Astrocyte (in vitro differentiated cells and primary cell): Measurements from ENCODE around the gene CHEK2. TPM values are rescaled to one million over a fixed set of nuclear protein-coding genes. Genes with fewer than 3 reads are reported as not detected.

Source experiments
- DNase-seq: peaks from one replicate; pipeline ENCODE4 v3.0.0-alpha.2; 2010; ENCODE audit warnings: low read depth
- FAIRE-seq: peaks from 2 replicates; lab custom pipeline; 2011; peaks lifted over from hg19 to GRCh38; lab: Jason Lieb, UNC
- H2AFZ ChIP-seq: 2 replicates; pipeline ENCODE4 v1.6.0; 2012; ENCODE audit warnings: low read depth, low read length, inconsistent platforms
- H3K27ac ChIP-seq: 2 replicates; pipeline ENCODE4 v1.5.1; 2011; ENCODE audit warnings: low read depth, low read length, inconsistent platforms
- H3K27me3 ChIP-seq: 2 replicates; pipeline ENCODE4 v1.6.0; 2011; ENCODE audit warnings: low read length, inconsistent platforms; ENCODE audit not compliant: insufficient read depth
- H3K36me3 ChIP-seq: 2 replicates; pipeline ENCODE4 v1.5.1; 2011; ENCODE audit warnings: low read length, inconsistent platforms; ENCODE audit not compliant: insufficient read depth
- H3K4me1 ChIP-seq: 2 replicates; pipeline ENCODE4 v1.5.1; 2011; ENCODE audit warnings: low read length, inconsistent platforms; ENCODE audit not compliant: insufficient read depth
- H3K4me2 ChIP-seq: 2 replicates; pipeline ENCODE4 v1.6.0; 2012; ENCODE audit warnings: low read length, inconsistent platforms
- H3K4me3 ChIP-seq: 2 replicates; pipeline ENCODE4 v1.5.1; 2011; ENCODE audit warnings: low read depth, mild to moderate bottlenecking, low read length, inconsistent platforms; ENCODE audit not compliant: insufficient read depth
- H3K79me2 ChIP-seq: 2 replicates; pipeline ENCODE4 v1.6.0; 2012; ENCODE audit warnings: mild to moderate bottlenecking, low read length, inconsistent platforms; ENCODE audit not compliant: insufficient read depth
- H3K9ac ChIP-seq: 2 replicates; pipeline ENCODE4 v1.6.0; 2012; ENCODE audit warnings: mild to moderate bottlenecking, low read length, inconsistent platforms
- H3K9me3 ChIP-seq: 2 replicates; pipeline ENCODE4 v1.5.1; 2012; ENCODE audit warnings: low read depth, mild to moderate bottlenecking, low read length, inconsistent platforms; ENCODE audit not compliant: insufficient read depth
- H4K20me1 ChIP-seq: 2 replicates; pipeline ENCODE4 v1.6.0; 2012; ENCODE audit warnings: low read length, inconsistent platforms; ENCODE audit not compliant: insufficient read depth
- H3K27ac Mint-ChIP-seq: one replicate; pipeline ENCODE4 v1.8.0; 2021; ENCODE audit warnings: mild to moderate bottlenecking, mixed read lengths; ENCODE audit not compliant: unreplicated experiment
- H3K27me3 Mint-ChIP-seq: one replicate; pipeline ENCODE4 v1.8.0; 2021; ENCODE audit warnings: low read depth, mixed read lengths; ENCODE audit not compliant: unreplicated experiment
- H3K36me3 Mint-ChIP-seq: one replicate; pipeline ENCODE4 v1.8.0; 2021; ENCODE audit warnings: low read depth, mixed read lengths; ENCODE audit not compliant: unreplicated experiment
- H3K4me1 Mint-ChIP-seq: one replicate; pipeline ENCODE4 v1.8.0; 2021; ENCODE audit warnings: low read depth, mixed read lengths; ENCODE audit not compliant: unreplicated experiment
- H3K4me3 Mint-ChIP-seq: one replicate; pipeline ENCODE4 v1.8.0; 2021; ENCODE audit warnings: mild to moderate bottlenecking, moderate library complexity, mixed read lengths; ENCODE audit not compliant: unreplicated experiment
- H3K9me3 Mint-ChIP-seq: one replicate; pipeline ENCODE4 v1.8.0; 2021; ENCODE audit warnings: mild to moderate bottlenecking, mixed read lengths; ENCODE audit not compliant: unreplicated experiment
- EZH2 ChIP-seq: IDR thresholded peaks from 2 replicates; pipeline ENCODE4 v1.6.1; 2012; ENCODE audit warnings: mild to moderate bottlenecking, low read length, inconsistent platforms; ENCODE audit not compliant: insufficient read depth
- total RNA-seq: library from RNA; stranded (reverse); gene quantifications from 2 replicates; pipeline ENCODE4 v1.2.1, GENCODE V29; 2021
- TF ChIP-seq, protein P1 (sequence below): IDR thresholded peaks from 2 replicates; pipeline ENCODE4 v1.5.1; 2011; ENCODE audit warnings: low read depth, mild to moderate bottlenecking, inconsistent platforms, low read length, moderate library complexity; ENCODE audit not compliant: insufficient read depth

CHEK2 gene
- total RNA-seq, 1 donor from 2014 or later = 5.7 TPM

DNA sequence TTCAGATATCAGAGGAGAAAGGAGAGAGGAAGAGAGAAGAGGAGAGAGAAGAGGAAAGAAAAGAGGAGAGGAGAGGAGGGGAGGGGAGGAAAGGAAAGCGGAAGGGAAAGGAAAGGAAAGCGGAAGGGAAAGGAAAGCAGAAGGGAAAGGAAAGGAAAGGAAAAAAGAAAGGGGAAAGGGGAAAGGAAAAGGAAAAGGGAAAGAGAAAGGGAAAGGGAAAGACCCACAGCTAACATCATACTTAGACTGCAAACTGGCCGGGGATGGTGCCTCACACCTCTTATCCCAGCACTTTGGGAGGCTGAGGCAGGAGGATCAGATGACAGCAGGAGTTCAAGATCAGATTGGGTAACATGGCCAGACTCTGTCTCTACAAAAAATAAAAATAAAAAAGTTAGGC is 11.4 kb downstream of the CHEK2 start:
- Mint-ChIP-seq H3K27ac (no peak overlapping the region), H3K4me3 (no peak overlapping the region), H3K9me3 (no peaks in the 10 kb centered on the region), H3K36me3 (peaks cover 2% of the 10 kb centered on the region), H3K27me3 (no peaks in the 10 kb centered on the region), H3K4me1 (no peaks in the 10 kb centered on the region)
- Histone ChIP-seq H3K36me3 (no peaks in the 10 kb centered on the region), H3K4me1 (no peaks in the 10 kb centered on the region), H3K4me2 (no peak overlapping the region), H3K79me2 (no peaks in the 10 kb centered on the region), H3K27ac (no peak overlapping the region), H3K27me3 (no peaks in the 10 kb centered on the region), H3K9me3 (no peaks in the 10 kb centered on the region), H2AFZ (no peak overlapping the region), H4K20me1 (no peaks in the 10 kb centered on the region), H3K9ac (no peak overlapping the region), H3K4me3 (no peak overlapping the region)
- TF ChIP-seq EZH2 = no peak
- TF ChIP-seq, protein P1, sequence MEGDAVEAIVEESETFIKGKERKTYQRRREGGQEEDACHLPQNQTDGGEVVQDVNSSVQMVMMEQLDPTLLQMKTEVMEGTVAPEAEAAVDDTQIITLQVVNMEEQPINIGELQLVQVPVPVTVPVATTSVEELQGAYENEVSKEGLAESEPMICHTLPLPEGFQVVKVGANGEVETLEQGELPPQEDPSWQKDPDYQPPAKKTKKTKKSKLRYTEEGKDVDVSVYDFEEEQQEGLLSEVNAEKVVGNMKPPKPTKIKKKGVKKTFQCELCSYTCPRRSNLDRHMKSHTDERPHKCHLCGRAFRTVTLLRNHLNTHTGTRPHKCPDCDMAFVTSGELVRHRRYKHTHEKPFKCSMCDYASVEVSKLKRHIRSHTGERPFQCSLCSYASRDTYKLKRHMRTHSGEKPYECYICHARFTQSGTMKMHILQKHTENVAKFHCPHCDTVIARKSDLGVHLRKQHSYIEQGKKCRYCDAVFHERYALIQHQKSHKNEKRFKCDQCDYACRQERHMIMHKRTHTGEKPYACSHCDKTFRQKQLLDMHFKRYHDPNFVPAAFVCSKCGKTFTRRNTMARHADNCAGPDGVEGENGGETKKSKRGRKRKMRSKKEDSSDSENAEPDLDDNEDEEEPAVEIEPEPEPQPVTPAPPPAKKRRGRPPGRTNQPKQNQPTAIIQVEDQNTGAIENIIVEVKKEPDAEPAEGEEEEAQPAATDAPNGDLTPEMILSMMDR = no peak
- no peak for FAIRE-seq
- DNase-seq = no peak

DNA sequence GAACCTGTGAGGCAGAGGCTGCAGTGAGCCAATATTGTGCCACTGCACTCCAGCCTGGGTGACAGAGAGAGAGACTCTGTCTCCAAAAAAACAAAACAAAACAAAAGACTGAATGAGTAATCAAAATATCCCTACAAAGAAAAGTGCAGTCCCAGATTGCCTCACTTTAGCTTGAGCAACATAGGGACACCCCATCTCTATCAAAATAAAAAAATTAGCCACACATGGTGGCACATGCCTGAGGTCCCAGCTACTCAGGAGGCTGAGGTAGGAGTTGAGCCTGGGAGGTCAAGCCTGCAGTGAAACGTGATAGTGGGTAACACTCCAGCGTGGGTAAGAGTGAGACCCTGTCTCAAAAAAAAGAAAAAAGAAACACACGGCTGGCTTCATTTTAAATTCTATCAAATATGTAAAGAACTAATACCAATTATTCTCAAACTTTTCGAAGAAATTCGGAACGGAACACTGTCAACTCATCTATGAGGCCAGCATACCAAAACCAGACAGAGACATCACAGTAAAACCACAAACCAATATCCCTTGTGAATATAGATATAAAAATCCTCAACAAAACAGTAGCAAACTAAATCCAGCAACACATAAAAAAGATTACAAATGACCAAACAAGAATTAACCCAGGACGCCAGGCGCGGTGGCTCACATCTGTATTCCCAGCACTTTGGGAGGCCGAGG is 12.9 kb downstream of the CHEK2 start:
- FAIRE-seq (no peak), DNase-seq (no peak)
- no peak overlapping the region for H3K4me3 Mint-ChIP-seq
- Histone ChIP-seq H3K9me3 (no peaks in the 10 kb centered on the region), H3K9ac (no peak overlapping the region), H3K4me2 (no peak overlapping the region), H2AFZ (no peak overlapping the region), H3K27ac (no peak overlapping the region), H3K36me3 (no peaks in the 10 kb centered on the region), H3K27me3 (no peaks in the 10 kb centered on the region), H4K20me1 (no peaks in the 10 kb centered on the region), H3K4me3 (no peak overlapping the region), H3K79me2 (no peaks in the 10 kb centered on the region), H3K4me1 (no peaks in the 10 kb centered on the region)
- H3K9me3 Mint-ChIP-seq = no peaks in the 10 kb centered on the region
- peaks cover 2% of the 10 kb centered on the region for H3K36me3 Mint-ChIP-seq
- no peak for TF ChIP-seq EZH2
- TF ChIP-seq, protein P1 = no peak
- no peak overlapping the region for H3K27ac Mint-ChIP-seq
- H3K4me1 Mint-ChIP-seq = no peaks in the 10 kb centered on the region
- no peaks in the 10 kb centered on the region for H3K27me3 Mint-ChIP-seq

DNA sequence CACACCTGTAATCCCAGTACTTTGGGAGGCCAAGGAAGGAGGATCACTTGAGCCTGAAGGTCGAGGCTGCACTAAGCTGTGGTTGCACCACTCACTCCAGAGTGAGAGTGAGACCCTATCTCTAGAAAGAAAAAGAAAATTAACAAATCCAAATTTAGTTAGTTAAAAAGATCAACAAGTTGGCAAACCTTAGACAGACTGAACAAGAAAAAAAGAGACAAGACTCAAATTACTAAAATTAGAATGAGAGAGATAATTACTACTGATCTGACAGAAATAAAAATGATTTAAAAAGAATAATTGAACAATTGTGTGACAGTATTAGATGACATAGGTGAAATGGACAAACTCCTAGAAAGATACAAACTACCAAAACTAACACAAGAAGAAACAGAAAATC is 13.6 kb downstream of the CHEK2 start:
- FAIRE-seq (no peak), DNase-seq (no peak)
- Mint-ChIP-seq H3K27ac (no peak overlapping the region), H3K27me3 (no peaks in the 10 kb centered on the region), H3K4me3 (no peak overlapping the region), H3K4me1 (no peaks in the 10 kb centered on the region), H3K36me3 (peaks cover 4% of the 10 kb centered on the region), H3K9me3 (no peaks in the 10 kb centered on the region)
- no peaks in the 10 kb centered on the region for H3K36me3 ChIP-seq
- H3K27me3 ChIP-seq = no peaks in the 10 kb centered on the region
- H2AFZ ChIP-seq = no peak overlapping the region
- H3K4me3 ChIP-seq = no peak overlapping the region
- TF ChIP-seq, protein P1 = no peak
- TF ChIP-seq EZH2 = no peak
- no peaks in the 10 kb centered on the region for H3K79me2 ChIP-seq
- no peak overlapping the region for H3K27ac ChIP-seq
- no peak overlapping the region for H3K9ac ChIP-seq
- H3K4me1 ChIP-seq = no peaks in the 10 kb centered on the region
- H4K20me1 ChIP-seq = no peaks in the 10 kb centered on the region
- no peak overlapping the region for H3K4me2 ChIP-seq
- no peaks in the 10 kb centered on the region for H3K9me3 ChIP-seq
